ENCODE data around the gene AQP4. TPM values are rescaled to one million over a fixed set of nuclear protein-coding genes. Genes with fewer than 3 reads are reported as not detected.
A peak's percentile ranks its signal among the peaks of the same experiment; 100 is the strongest.

AQP4 gene
- 0.01 TPM in 1 of 2 replicates, not detected in the other for polyA plus RNA-seq (2013)

GRCh38 chr18:26865557-26865956, at the start of gene AQP4:
Gene AQP4 (minus strand): TSS chr18:26865707. CDS start chr18:26865689, 18 bp downstream.
- Histone ChIP-seq H3K23ac (ENCODE audit: low read length) (no peak within 1 kb of the TSS), H3K27ac (ENCODE audit: low read depth, low read length) (no peak within 1 kb of the TSS), H2BK12ac (ENCODE audit: low read length) (no peak within 1 kb of the TSS), H2BK5ac (ENCODE audit: low read depth, low read length, poor library complexity) (no peak within 1 kb of the TSS), H3K4ac (ENCODE audit: low read depth, low read length) (no peak within 1 kb of the TSS), H3K9ac (ENCODE audit: low read length) (no peak within 1 kb of the TSS), H3K4me2 (ENCODE audit: low read length) (no peak within 1 kb of the TSS), H3K79me1 (ENCODE audit: low read length) (no peaks in the 10 kb centered on the region), H4K8ac (ENCODE audit: low read depth, low read length) (no peak within 1 kb of the TSS), H3K79me2 (ENCODE audit: control insufficient read depth, insufficient read depth, low read length, poor library complexity) (no peaks in the 10 kb centered on the region), H3K36me3 (ENCODE audit: control insufficient read depth in 1 of 2, insufficient read depth in 2 of 2, low read length in 2 of 2) (no peaks in the 10 kb centered on the region), H3K4me3 (ENCODE audit: low read depth, low read length) (no peak within 1 kb of the TSS), H3K4me1 (ENCODE audit: control insufficient read depth in 1 of 2, insufficient read depth in 2 of 2, low read length in 2 of 2) (peaks cover 0 to 5% of the 10 kb centered on the region in 2 experiments), H4K91ac (ENCODE audit: low read depth, low read length) (no peak within 1 kb of the TSS), H2AFZ (ENCODE audit: insufficient read depth, low read length, poor library complexity) (no peak within 1 kb of the TSS), H3K18ac (ENCODE audit: low read length) (no peak within 1 kb of the TSS), H3K27me3 (ENCODE audit: insufficient read depth, low read length) (peaks cover 6% of the 10 kb centered on the region), H4K12ac (ENCODE audit: low read depth, low read length) (no peak within 1 kb of the TSS), H2AK5ac (ENCODE audit: low read length) (no peak within 1 kb of the TSS), H2BK120ac (ENCODE audit: insufficient read depth, low read length, poor library complexity) (no peak within 1 kb of the TSS), H3K9me3 (ENCODE audit: insufficient read depth, low read depth, low read length) (peaks cover 2% of the 10 kb centered on the region), H3K14ac (ENCODE audit: low read length) (no peak within 1 kb of the TSS)
- no CpG with 5 or more reads among the region's 5 CpGs for WGBS (ENCODE audit: extremely low coverage, insufficient coverage, insufficient read length)
- DNase-seq: no peak

- Histone ChIP-seq H3K14ac (ENCODE audit: low read length) (no peak overlapping the region), H2BK120ac (ENCODE audit: insufficient read depth, low read length, poor library complexity) (no peak overlapping the region), H3K4me2 (ENCODE audit: low read length) (no peak overlapping the region), H3K23ac (ENCODE audit: low read length) (no peak overlapping the region), H2BK12ac (ENCODE audit: low read length) (no peak overlapping the region), H3K79me2 (ENCODE audit: control insufficient read depth, insufficient read depth, low read length, poor library complexity) (no peaks in the 10 kb centered on the region), H3K9ac (ENCODE audit: low read length) (no peak overlapping the region), H3K27ac (ENCODE audit: low read depth, low read length) (no peak overlapping the region), H3K18ac (ENCODE audit: low read length) (no peak overlapping the region), H2BK5ac (ENCODE audit: low read depth, low read length, poor library complexity) (no peak overlapping the region), H3K4me3 (ENCODE audit: low read depth, low read length) (no peak overlapping the region), H2AFZ (ENCODE audit: insufficient read depth, low read length, poor library complexity) (no peak overlapping the region), H3K36me3 (ENCODE audit: control insufficient read depth in 1 of 2, insufficient read depth in 2 of 2, low read length in 2 of 2) (no peaks in the 10 kb centered on the region), H2AK5ac (ENCODE audit: low read length) (no peak overlapping the region), H3K9me3 (ENCODE audit: insufficient read depth, low read depth, low read length) (no peaks in the 10 kb centered on the region), H4K8ac (ENCODE audit: low read depth, low read length) (no peak overlapping the region), H3K27me3 (ENCODE audit: insufficient read depth, low read length) (no peaks in the 10 kb centered on the region), H3K79me1 (ENCODE audit: low read length) (no peaks in the 10 kb centered on the region), H4K91ac (ENCODE audit: low read depth, low read length) (no peak overlapping the region), H3K4me1 (ENCODE audit: control insufficient read depth in 1 of 2, insufficient read depth in 2 of 2, low read length in 2 of 2) (no peaks in the 10 kb centered on the region), H3K4ac (ENCODE audit: low read depth, low read length) (no peak overlapping the region), H4K12ac (ENCODE audit: low read depth, low read length) (no peak overlapping the region)
- DNase-seq: no peak
- no CpG with 5 or more reads among the region's 4 CpGs for WGBS (ENCODE audit: extremely low coverage, insufficient coverage, insufficient read length)
Measured at GRCh38 chr18:26911840-26912239, 46.3 kb upstream of the AQP4 start.

- H3K36me3 ChIP-seq (ENCODE audit: control insufficient read depth in 1 of 2, insufficient read depth in 2 of 2, low read length in 2 of 2): no peaks in the 10 kb centered on the region
- H3K23ac ChIP-seq (ENCODE audit: low read length): no peak overlapping the region
- H3K4me3 ChIP-seq (ENCODE audit: low read depth, low read length): no peak overlapping the region
- no peak overlapping the region for H2AK5ac ChIP-seq (ENCODE audit: low read length)
- no peak overlapping the region for H2BK5ac ChIP-seq (ENCODE audit: low read depth, low read length, poor library complexity)
- H4K8ac ChIP-seq (ENCODE audit: low read depth, low read length): no peak overlapping the region
- no CpG with 5 or more reads among the region's 5 CpGs for WGBS (ENCODE audit: extremely low coverage, insufficient coverage, insufficient read length)
- no peak overlapping the region for H2AFZ ChIP-seq (ENCODE audit: insufficient read depth, low read length, poor library complexity)
- no peaks in the 10 kb centered on the region for H3K79me2 ChIP-seq (ENCODE audit: control insufficient read depth, insufficient read depth, low read length, poor library complexity)
- no peak overlapping the region for H3K27ac ChIP-seq (ENCODE audit: low read depth, low read length)
- no peak overlapping the region for H2BK120ac ChIP-seq (ENCODE audit: insufficient read depth, low read length, poor library complexity)
- no peak overlapping the region for H3K14ac ChIP-seq (ENCODE audit: low read length)
- no peak overlapping the region for H4K12ac ChIP-seq (ENCODE audit: low read depth, low read length)
- no peaks in the 10 kb centered on the region for H3K9me3 ChIP-seq (ENCODE audit: insufficient read depth, low read depth, low read length)
- no peak overlapping the region for H3K4me2 ChIP-seq (ENCODE audit: low read length)
- H3K4me1 ChIP-seq (ENCODE audit: control insufficient read depth in 1 of 2, insufficient read depth in 2 of 2, low read length in 2 of 2): no peaks in the 10 kb centered on the region
- H3K79me1 ChIP-seq (ENCODE audit: low read length): no peaks in the 10 kb centered on the region
- no peak overlapping the region for H2BK12ac ChIP-seq (ENCODE audit: low read length)
- H3K9ac ChIP-seq (ENCODE audit: low read length): no peak overlapping the region
- H3K4ac ChIP-seq (ENCODE audit: low read depth, low read length): no peak overlapping the region
- H4K91ac ChIP-seq (ENCODE audit: low read depth, low read length): no peak overlapping the region
- H3K27me3 ChIP-seq (ENCODE audit: insufficient read depth, low read length): no peaks in the 10 kb centered on the region
- H3K18ac ChIP-seq (ENCODE audit: low read length): no peak overlapping the region
- DNase-seq: peak in 1 of 2 donors; percentile 3
Measured at GRCh38 chr18:26909599-26910290, 44.2 kb upstream of the AQP4 start.

DNA sequence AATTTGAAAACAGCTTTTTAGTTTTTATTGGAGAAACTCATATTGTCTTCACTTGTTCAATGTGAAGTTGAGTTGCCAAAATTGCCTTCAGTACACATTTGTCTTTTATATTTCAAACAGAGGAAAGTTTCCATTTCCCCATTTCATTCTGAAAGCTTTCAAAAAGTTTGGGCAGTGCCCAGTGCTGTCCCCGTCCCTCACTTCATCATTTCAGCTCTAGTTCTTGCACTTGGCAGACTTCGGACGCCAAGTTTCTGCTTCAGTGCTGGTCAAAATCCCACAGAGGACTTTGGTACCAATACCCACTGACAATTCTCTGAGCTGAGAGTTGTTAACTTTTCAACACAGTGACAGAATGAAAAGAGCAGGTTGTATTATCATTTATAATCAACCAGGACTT, 43.4 kb upstream of the AQP4 start:
- no peak overlapping the region for H3K4me3 ChIP-seq (ENCODE audit: low read depth, low read length)
- H4K12ac ChIP-seq (ENCODE audit: low read depth, low read length): no peak overlapping the region
- no CpG with 5 or more reads among the region's 3 CpGs for WGBS (ENCODE audit: extremely low coverage, insufficient coverage, insufficient read length)
- H2AFZ ChIP-seq (ENCODE audit: insufficient read depth, low read length, poor library complexity): no peak overlapping the region
- H2AK5ac ChIP-seq (ENCODE audit: low read length): no peak overlapping the region
- no peak overlapping the region for H3K18ac ChIP-seq (ENCODE audit: low read length)
- H2BK120ac ChIP-seq (ENCODE audit: insufficient read depth, low read length, poor library complexity): no peak overlapping the region
- DNase-seq: no peak
- H3K4ac ChIP-seq (ENCODE audit: low read depth, low read length): no peak overlapping the region
- H3K27ac ChIP-seq (ENCODE audit: low read depth, low read length): no peak overlapping the region
- H2BK5ac ChIP-seq (ENCODE audit: low read depth, low read length, poor library complexity): no peak overlapping the region
- no peak overlapping the region for H3K4me2 ChIP-seq (ENCODE audit: low read length)
- no peaks in the 10 kb centered on the region for H3K36me3 ChIP-seq (ENCODE audit: control insufficient read depth in 1 of 2, insufficient read depth in 2 of 2, low read length in 2 of 2)
- H2BK12ac ChIP-seq (ENCODE audit: low read length): no peak overlapping the region
- H3K79me1 ChIP-seq (ENCODE audit: low read length): no peaks in the 10 kb centered on the region
- no peaks in the 10 kb centered on the region for H3K27me3 ChIP-seq (ENCODE audit: insufficient read depth, low read length)
- no peak overlapping the region for H4K8ac ChIP-seq (ENCODE audit: low read depth, low read length)
- no peaks in the 10 kb centered on the region for H3K79me2 ChIP-seq (ENCODE audit: control insufficient read depth, insufficient read depth, low read length, poor library complexity)
- no peak overlapping the region for H3K23ac ChIP-seq (ENCODE audit: low read length)
- no peak overlapping the region for H3K14ac ChIP-seq (ENCODE audit: low read length)
- H3K9me3 ChIP-seq (ENCODE audit: insufficient read depth, low read depth, low read length): no peaks in the 10 kb centered on the region
- H3K4me1 ChIP-seq (ENCODE audit: control insufficient read depth in 1 of 2, insufficient read depth in 2 of 2, low read length in 2 of 2): no peaks in the 10 kb centered on the region
- H4K91ac ChIP-seq (ENCODE audit: low read depth, low read length): no peak overlapping the region
- H3K9ac ChIP-seq (ENCODE audit: low read length): no peak overlapping the region
